Measurements from ENCODE around the gene TREML2.
"Not testable (repeated sequence)": the region's sequence is repeated elsewhere in the genome, so short reads cannot be mapped to it uniquely, and the experiment has no call there.

The TREML2 gene

GRCh38 chr6:41204156-41204555 is 3.2 kb upstream of the TREML2 start:
- DNase-seq: no peak

GRCh38 chr6:41201764-41202173 is 820 bp upstream of the TREML2 start:
- DNase-seq: no peak

- DNase-seq: peak; percentile 81
Measured at GRCh38 chr6:41200296-41200900, 551 bp downstream of the TREML2 start.

- peak; percentile 58 for DNase-seq
Measured at GRCh38 chr6:41199552-41200246, 1.2 kb downstream of the TREML2 start.

GRCh38 chr6:41197234-41197633 is 3.7 kb downstream of the TREML2 start:
- no peak for DNase-seq

GRCh38 chr6:41194386-41194785 is 6.6 kb downstream of the TREML2 start:
- DNase-seq: no peak

- no peak for DNase-seq
Measured at GRCh38 chr6:41193884-41194283, 7.1 kb downstream of the TREML2 start.

- no peak for DNase-seq
Measured at GRCh38 chr6:41193171-41193734, 7.7 kb downstream of the TREML2 start.

GRCh38 chr6:41191569-41191968 is 9.4 kb downstream of the TREML2 start:
- no peak for DNase-seq

- DNase-seq: no peak
Measured at GRCh38 chr6:41190791-41191190, 10.2 kb downstream of the TREML2 start.

- DNase-seq: no peak
Measured at GRCh38 chr6:41189967-41190366, 11.0 kb downstream of the TREML2 start.

GRCh38 chr6:41189046-41189445 is 11.9 kb downstream of the TREML2 start:
- DNase-seq: not testable (repeated sequence)

GRCh38 chr6:41187924-41188886 is 12.7 kb downstream of the TREML2 start:
- DNase-seq: no peak

GRCh38 chr6:41186031-41186562 is 14.9 kb downstream of the TREML2 start:
- DNase-seq: no peak

GRCh38 chr6:41184761-41185160 is 16.2 kb downstream of the TREML2 start:
- DNase-seq: no peak

- peak; percentile 16 for DNase-seq
Measured at GRCh38 chr6:41182069-41183034, 18.6 kb downstream of the TREML2 start.

GRCh38 chr6:41181566-41181965 is 19.4 kb downstream of the TREML2 start:
- DNase-seq: no peak

- DNase-seq: no peak
Measured at GRCh38 chr6:41179163-41179562, 21.8 kb downstream of the TREML2 start.

GRCh38 chr6:41177695-41178094 is 23.3 kb downstream of the TREML2 start:
- DNase-seq: no peak

GRCh38 chr6:41177287-41177686 is 23.7 kb downstream of the TREML2 start:
- no peak for DNase-seq

GRCh38 chr6:41176189-41176588 is 24.8 kb downstream of the TREML2 start:
- no peak for DNase-seq

GRCh38 chr6:41175084-41175483 is 25.9 kb downstream of the TREML2 start:
- DNase-seq: no peak
